Sciatic nerve (tissue), 2 donors: ENCODE data around the gene ZNF674. TPM values are rescaled to one million over a fixed set of nuclear protein-coding genes. Genes with fewer than 3 reads are reported as not detected.
"Not testable (repeated sequence)": the region's sequence is repeated elsewhere in the genome, so short reads cannot be mapped to it uniquely, and the experiment has no call there.

Source experiments
- ATAC-seq: fragments of 200-7000 bp; cut with Tn5 transposase; one replicate; pipeline ENCODE4 v1.9.1; 2020; ENCODE audit warnings: mild to moderate bottlenecking, moderate library complexity
- DNase-seq: peaks from one replicate; pipeline ENCODE4 v3.0.0-alpha.2; 2020; ENCODE audit warnings: low spot score
- intact Hi-C: fragments of 100-400 bp; cut with DNase I; formaldehyde crosslinking; loops from one replicate; pipeline ENCODE4 v1.14.2; 2022
- total RNA-seq: library from RNA; stranded (reverse); fragmentation: NEBNext Ultra II Directional; extraction: Animal tissue kit (Norgen Biotek cat#: 25700); gene quantifications from one replicate; pipeline ENCODE4 v1.2.1, GENCODE V29; 2021
- donor health status: DM: no; HTN: no; CAD: no.
- donor health status: DM: no; HTN: no; CAD: no.

Gene ZNF674
- total RNA-seq, 1 donor from 2014 or later, result 6.6 TPM

- no peak for DNase-seq
- intact Hi-C loops, result no loop called here
- ATAC-seq, result no peak
These were observed 27.2 kb upstream of the ZNF674 start for GRCh38 chrX:46572340-46572936.

- intact Hi-C loops, result no loop called here
- DNase-seq (no peak), ATAC-seq (no peak)
These were observed 26.5 kb upstream of the ZNF674 start for GRCh38 chrX:46571423-46572339.

- DNase-seq (no peak), ATAC-seq (no peak)
- intact Hi-C loops, result no loop called here
These were observed 24.4 kb upstream of the ZNF674 start for GRCh38 chrX:46569621-46570020.

GRCh38 chrX:46567388-46567787 lies 22.2 kb upstream of the ZNF674 start:
- intact Hi-C loops, result no loop called here
- ATAC-seq (no peak), DNase-seq (no peak)

- ATAC-seq (no peak), DNase-seq (no peak)
These were observed 16.8 kb upstream of the ZNF674 start for GRCh38 chrX:46561824-46562657.

GRCh38 chrX:46559062-46559461 lies 13.8 kb upstream of the ZNF674 start:
- intact Hi-C loops, result no loop called here
- DNase-seq, result no peak
- peak; percentile 44 for ATAC-seq

More at GRCh38 chrX:46561824-46562657, 16.8 kb upstream of the ZNF674 start:
- intact Hi-C loops, result no loop called here

- intact Hi-C loops, result no loop called here
- DNase-seq (no peak), ATAC-seq (peak; percentile 52)
These were observed 9.7 kb upstream of the ZNF674 start for GRCh38 chrX:46554942-46555341.

GRCh38 chrX:46553935-46554334 lies 8.7 kb upstream of the ZNF674 start:
- ATAC-seq (no peak), DNase-seq (no peak)
- intact Hi-C loops, result no loop called here

- intact Hi-C loops, result no loop called here
- DNase-seq, result no peak
These were observed 6.4 kb upstream of the ZNF674 start for GRCh38 chrX:46551494-46552128.

GRCh38 chrX:46549914-46550313 lies 4.7 kb upstream of the ZNF674 start:
- intact Hi-C loops, result no loop called here

More at GRCh38 chrX:46551494-46552128, 6.4 kb upstream of the ZNF674 start:
- no peak for ATAC-seq

GRCh38 chrX:46547857-46548256 lies 2.6 kb upstream of the ZNF674 start:
- DNase-seq (no peak), ATAC-seq (no peak)
- intact Hi-C loops, result no loop called here

More at GRCh38 chrX:46549914-46550313, 4.7 kb upstream of the ZNF674 start:
- DNase-seq, result no peak
- ATAC-seq, result no peak

- intact Hi-C loops, DNase-seq, ATAC-seq: not testable (repeated sequence)
These were observed 694 bp downstream of the ZNF674 start for GRCh38 chrX:46544527-46544926.

- DNase-seq (no peak), ATAC-seq (no peak)
- intact Hi-C loops, result no loop called here
These were observed 1.8 kb downstream of the ZNF674 start for GRCh38 chrX:46543441-46543840.

GRCh38 chrX:46531442-46531841 lies 13.8 kb downstream of the ZNF674 start:
- intact Hi-C loops, result no loop called here
- DNase-seq (no peak), ATAC-seq (no peak)

- ATAC-seq, DNase-seq, intact Hi-C loops: not testable (repeated sequence)
These were observed 14.8 kb downstream of the ZNF674 start for GRCh38 chrX:46530404-46530908.

- intact Hi-C loops, DNase-seq, ATAC-seq: not testable (repeated sequence)
These were observed 15.3 kb downstream of the ZNF674 start for GRCh38 chrX:46529740-46530403.

GRCh38 chrX:46528640-46529039 lies 16.6 kb downstream of the ZNF674 start:
- ATAC-seq, intact Hi-C loops, DNase-seq: not testable (repeated sequence)

GRCh38 chrX:46506076-46506475 lies 39.1 kb downstream of the ZNF674 start:
- no peak for ATAC-seq
- intact Hi-C loops, result no loop called here
- no peak for DNase-seq
